ENCODE measurements around the gene GEMIN8.

- TF ChIP-seq POLR2A (IDR thresholded peaks at IDR 0.05) (no peak), CTCF (IDR thresholded peaks at IDR 0.05) (no peak)
Measured at GRCh38 chrX:14030174-14030530, 460 bp upstream of the GEMIN8 start.

Measured in Peyer's patch (tissue), 4 donors.